Muscle layer of colon (tissue), 2 donors: ENCODE data around the gene MADCAM1.
"Not testable (repeated sequence)": the region's sequence is repeated elsewhere in the genome, so short reads cannot be mapped to it uniquely, and the experiment has no call there.

ENCODE experiments used
- H3K27ac ChIP-seq: one replicate; pipeline ENCODE4 v1.7.0; 2013; ENCODE audit warnings: low read depth, mild to moderate bottlenecking, low read length, moderate library complexity
- H3K27me3 ChIP-seq, 2 donors: one replicate each; pipeline ENCODE4 v1.7.0; 2013; ENCODE audit warnings: low read length in 2 of 2, mild to moderate bottlenecking in 2 of 2; ENCODE audit not compliant: insufficient read depth in 2 of 2, control insufficient read depth in 1 of 2
- H3K36me3 ChIP-seq: one replicate; pipeline ENCODE4 v1.7.0; 2013; ENCODE audit warnings: mild to moderate bottlenecking, low read length; ENCODE audit not compliant: insufficient read depth
- H3K4me1 ChIP-seq: one replicate; pipeline ENCODE4 v1.7.0; 2013; ENCODE audit warnings: mild to moderate bottlenecking, low read length; ENCODE audit not compliant: insufficient read depth
- H3K4me3 ChIP-seq, 2 donors: one replicate each; pipeline ENCODE4 v1.7.0; 2013; ENCODE audit warnings: low read length in 2 of 2, low read depth in 1 of 2, mild to moderate bottlenecking in 1 of 2, moderate library complexity in 1 of 2
- H3K9ac ChIP-seq: one replicate; pipeline ENCODE4 v1.7.0; 2013; ENCODE audit warnings: low read length
- H3K9me3 ChIP-seq: one replicate; pipeline ENCODE4 v1.7.0; 2013; ENCODE audit warnings: mild to moderate bottlenecking, low read length
- donor health status: abdominal sarcoma.
- donor health status: Adenocarcinoma of cecum.

Gene MADCAM1

GRCh38 chr19:496112-496665 lies at the start of gene MADCAM1:
Gene MADCAM1 (plus strand): TSS chr19:496486. CDS start chr19:496500, 14 bp downstream.
- Histone ChIP-seq H3K4me3 (no peak within 1 kb of the TSS), H3K36me3 (no peaks in the 10 kb centered on the region), H3K27me3 (peaks cover 7 to 36% of the 10 kb centered on the region in 2 donors), H3K4me1 (no peaks in the 10 kb centered on the region), H3K9me3 (no peaks in the 10 kb centered on the region), H3K27ac (no peak within 1 kb of the TSS), H3K9ac (no peak within 1 kb of the TSS)

- Histone ChIP-seq H3K27ac (no peak overlapping the region), H3K36me3 (no peaks in the 10 kb centered on the region), H3K27me3 (no peaks in the 10 kb centered on the region), H3K4me1 (peaks cover 9% of the 10 kb centered on the region), H3K4me3 (no peak overlapping the region), H3K9me3 (no peaks in the 10 kb centered on the region), H3K9ac (no peak overlapping the region)
Measured at GRCh38 chr19:447064-447426, 49.2 kb upstream of the MADCAM1 start.

- no peak overlapping the region for H3K4me3 ChIP-seq
- H3K9ac ChIP-seq: no peak overlapping the region
- H3K27me3 ChIP-seq: no peaks in the 10 kb centered on the region
- no peaks in the 10 kb centered on the region for H3K9me3 ChIP-seq
- peak overlapping the region; percentile 47 for H3K27ac ChIP-seq
- H3K4me1 ChIP-seq: peaks cover 9% of the 10 kb centered on the region
- no peaks in the 10 kb centered on the region for H3K36me3 ChIP-seq
Measured at GRCh38 chr19:447816-448560, 48.3 kb upstream of the MADCAM1 start.

GRCh38 chr19:449916-450315 lies 46.4 kb upstream of the MADCAM1 start:
- H3K4me3 ChIP-seq: no peak overlapping the region
- no peaks in the 10 kb centered on the region for H3K27me3 ChIP-seq
- no peaks in the 10 kb centered on the region for H3K9me3 ChIP-seq
- peaks cover 9% of the 10 kb centered on the region for H3K4me1 ChIP-seq
- H3K9ac ChIP-seq: no peak overlapping the region
- no peak overlapping the region for H3K27ac ChIP-seq
- H3K36me3 ChIP-seq: no peaks in the 10 kb centered on the region

GRCh38 chr19:450912-451481 lies 45.3 kb upstream of the MADCAM1 start:
- not testable (repeated sequence) for H3K9me3 ChIP-seq, H3K27ac ChIP-seq

GRCh38 chr19:452829-453228 lies 43.5 kb upstream of the MADCAM1 start:
- no peaks in the 10 kb centered on the region for H3K9me3 ChIP-seq

More at GRCh38 chr19:450912-451481, 45.3 kb upstream of the MADCAM1 start:
- H3K4me3 ChIP-seq, H3K27me3 ChIP-seq, H3K36me3 ChIP-seq, H3K4me1 ChIP-seq, H3K9ac ChIP-seq: not testable (repeated sequence)

GRCh38 chr19:453606-454005 lies 42.7 kb upstream of the MADCAM1 start:
- Histone ChIP-seq H3K9me3 (no peaks in the 10 kb centered on the region), H3K4me3 (no peak overlapping the region), H3K27ac (no peak overlapping the region), H3K4me1 (peaks cover under 1% of the 10 kb centered on the region), H3K27me3 (no peaks in the 10 kb centered on the region), H3K9ac (no peak overlapping the region), H3K36me3 (no peaks in the 10 kb centered on the region)

More at GRCh38 chr19:452829-453228, 43.5 kb upstream of the MADCAM1 start:
- H3K36me3 ChIP-seq: no peaks in the 10 kb centered on the region
- no peak overlapping the region for H3K27ac ChIP-seq
- no peak overlapping the region for H3K4me3 ChIP-seq
- peaks cover 8% of the 10 kb centered on the region for H3K4me1 ChIP-seq
- H3K27me3 ChIP-seq: no peaks in the 10 kb centered on the region
- H3K9ac ChIP-seq: no peak overlapping the region

GRCh38 chr19:455031-455705 lies 41.1 kb upstream of the MADCAM1 start:
- H3K4me1 ChIP-seq: peaks cover 7% of the 10 kb centered on the region
- no peak overlapping the region for H3K27ac ChIP-seq
- H3K4me3 ChIP-seq: no peak overlapping the region
- H3K36me3 ChIP-seq: no peaks in the 10 kb centered on the region
- H3K9ac ChIP-seq: no peak overlapping the region
- H3K27me3 ChIP-seq: no peaks in the 10 kb centered on the region
- no peaks in the 10 kb centered on the region for H3K9me3 ChIP-seq

GRCh38 chr19:455851-456546 lies 40.3 kb upstream of the MADCAM1 start:
- Histone ChIP-seq H3K9me3 (no peaks in the 10 kb centered on the region), H3K4me3 (no peak overlapping the region), H3K9ac (no peak overlapping the region), H3K27me3 (no peaks in the 10 kb centered on the region), H3K27ac (no peak overlapping the region), H3K4me1 (peaks cover 7% of the 10 kb centered on the region), H3K36me3 (no peaks in the 10 kb centered on the region)

GRCh38 chr19:456547-457110 lies 39.7 kb upstream of the MADCAM1 start:
- Histone ChIP-seq H3K36me3 (no peaks in the 10 kb centered on the region), H3K4me1 (peaks cover 7% of the 10 kb centered on the region), H3K4me3 (no peak overlapping the region), H3K27me3 (no peaks in the 10 kb centered on the region), H3K9me3 (no peaks in the 10 kb centered on the region), H3K27ac (no peak overlapping the region), H3K9ac (no peak overlapping the region)

- Histone ChIP-seq H3K9me3 (no peaks in the 10 kb centered on the region), H3K9ac (no peak overlapping the region), H3K4me3 (no peak overlapping the region), H3K27me3 (no peaks in the 10 kb centered on the region), H3K27ac (no peak overlapping the region), H3K36me3 (no peaks in the 10 kb centered on the region), H3K4me1 (peaks cover 7% of the 10 kb centered on the region)
Measured at GRCh38 chr19:457636-458035, 38.6 kb upstream of the MADCAM1 start.
